AG04449 (cell line): ENCODE data around the gene DCBLD2.
A peak's percentile ranks its signal among the peaks of the same experiment; 100 is the strongest.

Experiments used
- CTCF ChIA-PET: fragments of 350-600 bp; formaldehyde crosslinking; extraction: SDS; loops from one replicate; lab custom pipeline; 2021; ENCODE audit warnings: antibody characterized with exemption; lab: Yijun Ruan, JAX
- POLR2A ChIA-PET: fragments of 400-600, 350-600 bp; formaldehyde crosslinking; extraction: SDS; loops from one replicate; lab custom pipeline; 2020; ENCODE audit warnings: antibody characterized with exemption, inconsistent platforms; lab: Yijun Ruan, JAX
- DNase-seq: peaks from one replicate; pipeline ENCODE4 v3.0.0-alpha.2; 2010; ENCODE audit warnings: low read depth, low spot score
- H3K4me3 ChIP-seq: 2 replicates; pipeline ENCODE4 v1.5.1; 2011; ENCODE audit warnings: low read depth, mild to moderate bottlenecking, control low read depth, low read length
- CTCF ChIP-seq: IDR thresholded peaks from one replicate; pipeline ENCODE4 v1.5.1; 2011; ENCODE audit warnings: mild to moderate bottlenecking, moderate library complexity, low read length, control low read depth, inconsistent platforms; ENCODE audit not compliant: insufficient read depth; ENCODE audit errors: missing control alignments

Gene DCBLD2

GRCh38 chr3:98901392-98902350, at the start of gene DCBLD2:
DCBLD2 (minus strand) TSS chr3:98901695; CDS start chr3:98901326, 369 bp downstream.
- DNase-seq, result peak; percentile 96
- CTCF ChIA-PET, result interaction anchor here (0.6 to 5.1 kb wide), 5 partner anchors 10 to 93 kb away, joined by 3 to 20 read pairs (median 5); no protein-coding TSS in a partner anchor
- peak within 1 kb of the TSS; percentile 86 for H3K4me3 ChIP-seq
- POLR2A ChIA-PET, result interaction anchor here (0.7 to 1.5 kb wide), 12 partner anchors 11 to 300 kb away, joined by 3 to 13 read pairs (median 4); no protein-coding TSS in a partner anchor
- no peak for TF ChIP-seq CTCF

GRCh38 chr3:98945666-98946065, 44.2 kb upstream of the DCBLD2 start:
- ChIA-PET POLR2A (interaction anchor here (0.6 to 1.3 kb wide), 3 partner anchors 9 to 44 kb away, joined by 3 to 6 read pairs (median 4); partner anchors contain the start of gene DCBLD2), CTCF (no interaction called here)
- no peak for DNase-seq
- no peak for TF ChIP-seq CTCF
- no peak overlapping the region for H3K4me3 ChIP-seq

GRCh38 chr3:98945101-98945524, 43.6 kb upstream of the DCBLD2 start:
- ChIA-PET CTCF (no interaction called here), POLR2A (interaction anchor here (0.6 to 1.3 kb wide), 3 partner anchors 10 to 44 kb away, joined by 3 to 6 read pairs (median 4); partner anchors contain the start of gene DCBLD2)
- no peak overlapping the region for H3K4me3 ChIP-seq
- no peak for DNase-seq
- no peak for TF ChIP-seq CTCF

GRCh38 chr3:98930413-98930812, 28.9 kb upstream of the DCBLD2 start:
- no peak overlapping the region for H3K4me3 ChIP-seq
- DNase-seq, result no peak
- no peak for TF ChIP-seq CTCF
- ChIA-PET POLR2A (no interaction called here), CTCF (no interaction called here)

- ChIA-PET CTCF (interaction anchor here (0.8 to 1.5 kb wide), 5 partner anchors 10 to 105 kb away, joined by 3 to 5 read pairs (median 3); no protein-coding TSS in a partner anchor), POLR2A (no interaction called here)
- H3K4me3 ChIP-seq, result no peak overlapping the region
- DNase-seq, result no peak
- no peak for TF ChIP-seq CTCF
Observed at GRCh38 chr3:98921957-98922356, 20.5 kb upstream of the DCBLD2 start.

GRCh38 chr3:98920166-98920565, 18.7 kb upstream of the DCBLD2 start:
- H3K4me3 ChIP-seq, result no peak overlapping the region
- ChIA-PET POLR2A (interaction anchor here (1.6 kb wide), 1 partner anchor 19 kb away, joined by 4 read pairs; the partner anchor contains the start of gene DCBLD2), CTCF (interaction anchor here (1.0 to 1.8 kb wide), 3 partner anchors 34 to 73 kb away, joined by 3 to 6 read pairs (median 3); no protein-coding TSS in a partner anchor)
- no peak for TF ChIP-seq CTCF
- DNase-seq, result no peak
